GM23338 (cell line): ENCODE data around the gene HELT.
A peak's percentile ranks its signal among the peaks of the same experiment; 100 is the strongest.

ENCODE experiments used
- CREB1 ChIP-seq: fragments of 250-450 bp; sonication (Bioruptor Pico); IDR thresholded peaks from 2 replicates; pipeline ENCODE4 v1.5.0; 2020; ENCODE audit warnings: low read depth, mild to moderate bottlenecking, moderate library complexity
- CTCF ChIP-seq, 2 experiments: fragments of 200-600 bp in 1 of 2; sonication (generic) in 1 of 2; conservative IDR thresholded peaks; 2 replicates each; pipeline versions ENCODE4 v1.5.1 to v1.6.1; 2016 to 2017; ENCODE audit warnings: antibody characterized with exemption in 2 of 2, low read depth in 2 of 2, mild to moderate bottlenecking in 2 of 2, moderate library complexity in 1 of 2
- EZH2 ChIP-seq: fragments of 200-600 bp; sonication (generic); IDR thresholded peaks from one replicate; pipeline ENCODE4 v1.8.0; 2017; ENCODE audit warnings: antibody characterized with exemption, mild to moderate bottlenecking, low read depth; ENCODE audit not compliant: unreplicated experiment
- EZH2phosphoT487 ChIP-seq: fragments of 200-600 bp; sonication (generic); IDR thresholded peaks from one replicate; pipeline ENCODE4 v1.8.1; 2018; ENCODE audit warnings: antibody characterized with exemption; ENCODE audit not compliant: unreplicated experiment
- REST ChIP-seq: IDR thresholded peaks from one replicate; pipeline ENCODE4 v1.6.1; 2018; ENCODE audit warnings: antibody characterized with exemption; ENCODE audit not compliant: unreplicated experiment
- STAT1 ChIP-seq: IDR thresholded peaks from one replicate; pipeline ENCODE4 v1.6.1; 2016; ENCODE audit warnings: antibody characterized with exemption; ENCODE audit not compliant: unreplicated experiment
- TF ChIP-seq, protein P1 (sequence below): IDR thresholded peaks from 2 replicates; pipeline ENCODE4 v1.6.1; 2016; ENCODE audit warnings: antibody characterized with exemption

- TF ChIP-seq EZH2: peak; percentile 69
- TF ChIP-seq CTCF (conservative IDR thresholded peaks at IDR 0.05; ENCODE audit: low read depth in 2 of 2): no peak
- TF ChIP-seq, protein P1, sequence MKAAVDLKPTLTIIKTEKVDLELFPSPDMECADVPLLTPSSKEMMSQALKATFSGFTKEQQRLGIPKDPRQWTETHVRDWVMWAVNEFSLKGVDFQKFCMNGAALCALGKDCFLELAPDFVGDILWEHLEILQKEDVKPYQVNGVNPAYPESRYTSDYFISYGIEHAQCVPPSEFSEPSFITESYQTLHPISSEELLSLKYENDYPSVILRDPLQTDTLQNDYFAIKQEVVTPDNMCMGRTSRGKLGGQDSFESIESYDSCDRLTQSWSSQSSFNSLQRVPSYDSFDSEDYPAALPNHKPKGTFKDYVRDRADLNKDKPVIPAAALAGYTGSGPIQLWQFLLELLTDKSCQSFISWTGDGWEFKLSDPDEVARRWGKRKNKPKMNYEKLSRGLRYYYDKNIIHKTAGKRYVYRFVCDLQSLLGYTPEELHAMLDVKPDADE: no peak
- TF ChIP-seq EZH2phosphoT487: peak; percentile 64
- no peak for TF ChIP-seq REST
- TF ChIP-seq CREB1 (CRISPR knock-in tag): no peak
- no peak for TF ChIP-seq STAT1
These were observed 655 bp downstream of the HELT start for GRCh38 chr4:185018834-185019455.
